ENCODE data around the gene CCNDBP1.

GRCh38 chr15:43238671-43239131 lies 53.5 kb downstream of the CCNDBP1 start:
- TF ChIP-seq CTCF (IDR thresholded peaks at IDR 0.05) (no peak), POLR2A (IDR thresholded peaks at IDR 0.05) (no peak)
